HG03460 (cell line): ENCODE measurements around the gene MYO7B.

Experiments
- ATAC-seq: cut with Tn5 transposase; IDR thresholded peaks from one replicate; pipeline ENCODE4 v1.9.1; 2021; ENCODE audit not compliant: unreplicated experiment

Gene MYO7B

GRCh38 chr2:127551221-127551930 lies 15.9 kb downstream of the MYO7B start:
- ATAC-seq, result no peak

GRCh38 chr2:127552336-127552735 lies 16.9 kb downstream of the MYO7B start:
- no peak for ATAC-seq

GRCh38 chr2:127552846-127553245 lies 17.4 kb downstream of the MYO7B start:
- ATAC-seq, result no peak

- no peak for ATAC-seq
Measured at GRCh38 chr2:127558911-127559310, 23.4 kb downstream of the MYO7B start.

- ATAC-seq, result no peak
Measured at GRCh38 chr2:127559454-127559853, 24.0 kb downstream of the MYO7B start.

- ATAC-seq, result no peak
Measured at GRCh38 chr2:127560201-127560930, 24.9 kb downstream of the MYO7B start.

GRCh38 chr2:127560931-127561280 lies 25.4 kb downstream of the MYO7B start:
- ATAC-seq, result no peak

- ATAC-seq, result no peak
Measured at GRCh38 chr2:127561371-127561770, 25.9 kb downstream of the MYO7B start.

- no peak for ATAC-seq
Measured at GRCh38 chr2:127562936-127563335, 27.5 kb downstream of the MYO7B start.

GRCh38 chr2:127563458-127564428 lies 28.3 kb downstream of the MYO7B start:
- peak; percentile 98 for ATAC-seq

- ATAC-seq, result no peak
Measured at GRCh38 chr2:127564429-127565260, 29.2 kb downstream of the MYO7B start.

- no peak for ATAC-seq
Measured at GRCh38 chr2:127565261-127566138, 30.0 kb downstream of the MYO7B start.

- ATAC-seq, result no peak
Measured at GRCh38 chr2:127566139-127566417, 30.6 kb downstream of the MYO7B start.

GRCh38 chr2:127566576-127566975 lies 31.1 kb downstream of the MYO7B start:
- ATAC-seq, result no peak

- no peak for ATAC-seq
Measured at GRCh38 chr2:127567351-127567854, 31.9 kb downstream of the MYO7B start.

GRCh38 chr2:127568128-127568527 lies 32.6 kb downstream of the MYO7B start:
- ATAC-seq, result no peak

GRCh38 chr2:127569666-127570065 lies 34.2 kb downstream of the MYO7B start:
- ATAC-seq, result no peak

- ATAC-seq, result no peak
Measured at GRCh38 chr2:127570282-127571250, 35.1 kb downstream of the MYO7B start.
